T-helper 9 cell (primary cell): Measurements from ENCODE around the gene MAP1B.

Source experiments
- DNase-seq: peaks from one replicate; pipeline ENCODE4 v3.0.0-alpha.2; 2020

MAP1B gene

DNA sequence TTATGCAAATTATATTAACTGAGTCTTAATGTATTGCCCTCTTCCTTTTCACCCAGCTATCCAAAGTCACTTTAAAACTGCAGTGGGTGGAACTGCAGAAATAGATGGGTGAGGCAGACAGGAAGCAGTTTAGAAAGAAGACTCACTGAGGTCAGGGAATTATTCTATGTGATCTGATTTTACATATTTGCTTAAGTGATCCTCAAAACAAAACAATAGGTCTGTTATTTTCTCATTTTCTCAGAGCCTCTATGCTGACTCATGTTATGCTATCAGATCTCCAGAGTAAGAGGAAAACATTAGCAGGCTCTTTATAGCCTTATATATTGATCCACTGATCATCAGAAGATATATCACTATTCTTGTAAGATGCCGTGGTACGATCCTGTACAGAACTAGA is 149.3 kb downstream of the MAP1B start:
- no peak for DNase-seq
